LHCN-M2 (cell line): ENCODE data around the gene HIPK2. TPM values are rescaled to one million over a fixed set of nuclear protein-coding genes. Genes with fewer than 3 reads are reported as not detected.
A peak's percentile ranks its signal among the peaks of the same experiment; 100 is the strongest.

Experiments
- DNase-seq: peaks from one replicate; pipeline ENCODE4 v3.0.0-alpha.2; 2012; ENCODE audit warnings: low read depth
- total RNA-seq: library from RNA; depleted of rRNA; stranded (reverse); fragments of >200 nt; gene quantifications from 2 replicates; pipeline ENCODE4 v1.2.3, GENCODE V29; 2014

HIPK2 gene
- total RNA-seq, 1 experiment from 2014 or later: 61.3 TPM

GRCh38 chr7:139716156-139716942 lies 61.4 kb downstream of the HIPK2 start:
- DNase-seq: no peak

- no peak for DNase-seq
Observed at GRCh38 chr7:139715194-139715815, 62.5 kb downstream of the HIPK2 start.

GRCh38 chr7:139714163-139714901 lies 63.5 kb downstream of the HIPK2 start:
- DNase-seq: no peak

GRCh38 chr7:139713526-139714162 lies 64.2 kb downstream of the HIPK2 start:
- DNase-seq: no peak

GRCh38 chr7:139713061-139713460 lies 64.7 kb downstream of the HIPK2 start:
- DNase-seq: no peak

GRCh38 chr7:139711991-139712743 lies 65.6 kb downstream of the HIPK2 start:
- no peak for DNase-seq

GRCh38 chr7:139710036-139710435 lies 67.8 kb downstream of the HIPK2 start:
- no peak for DNase-seq

- DNase-seq: peak; percentile 66
Observed at GRCh38 chr7:139709485-139709884, 68.3 kb downstream of the HIPK2 start.

- DNase-seq: no peak
Observed at GRCh38 chr7:139708541-139708940, 69.3 kb downstream of the HIPK2 start.

- no peak for DNase-seq
Observed at GRCh38 chr7:139706837-139707236, 71.0 kb downstream of the HIPK2 start.

GRCh38 chr7:139704308-139704879 lies 73.4 kb downstream of the HIPK2 start:
- DNase-seq: no peak

- no peak for DNase-seq
Observed at GRCh38 chr7:139703487-139704307, 74.1 kb downstream of the HIPK2 start.

GRCh38 chr7:139702811-139703486 lies 74.8 kb downstream of the HIPK2 start:
- DNase-seq: no peak

- DNase-seq: peak; percentile 23
Observed at GRCh38 chr7:139702313-139702731, 75.5 kb downstream of the HIPK2 start.

GRCh38 chr7:139701908-139702307 lies 75.9 kb downstream of the HIPK2 start:
- no peak for DNase-seq

GRCh38 chr7:139700505-139701235 lies 77.1 kb downstream of the HIPK2 start:
- no peak for DNase-seq

GRCh38 chr7:139699640-139700504 lies 77.9 kb downstream of the HIPK2 start:
- DNase-seq: no peak

GRCh38 chr7:139698844-139699243 lies 79.0 kb downstream of the HIPK2 start:
- no peak for DNase-seq
